Karpas-422 (cell line): ENCODE data around the gene LHCGR. TPM values are rescaled to one million over a fixed set of nuclear protein-coding genes. Genes with fewer than 3 reads are reported as not detected.
"Not testable (repeated sequence)": the region's sequence is repeated elsewhere in the genome, so short reads cannot be mapped to it uniquely, and the experiment has no call there.

Source experiments
- DNase-seq: peaks from one replicate; pipeline ENCODE4 v3.0.0-alpha.2; 2015
- H2AFZ ChIP-seq: fragments of 200-600 bp; sonication (generic); 2 replicates; pipeline ENCODE4 v1.6.1; 2014; ENCODE audit warnings: antibody characterized with exemption, low read length, mixed read lengths
- H3K27ac ChIP-seq: fragments of 200-600 bp; sonication (generic); 2 replicates; pipeline ENCODE4 v1.5.1; 2014; ENCODE audit warnings: mild to moderate bottlenecking, low read length, moderate library complexity
- H3K27me3 ChIP-seq: fragments of 200-600 bp; sonication (generic); 2 replicates; pipeline ENCODE4 v1.6.1; 2014; ENCODE audit warnings: low read length, mixed read lengths
- H3K36me3 ChIP-seq: fragments of 200-600 bp; sonication (generic); 2 replicates; pipeline ENCODE4 v1.6.1; 2014; ENCODE audit warnings: low read length, mixed read lengths; ENCODE audit not compliant: insufficient read depth
- H3K4me1 ChIP-seq: fragments of 200-600 bp; sonication (generic); 2 replicates; pipeline ENCODE4 v1.6.1; 2014; ENCODE audit warnings: mild to moderate bottlenecking, low read length, mixed read lengths
- H3K4me2 ChIP-seq: fragments of 200-600 bp; sonication (generic); 2 replicates; pipeline ENCODE4 v1.6.1; 2014; ENCODE audit warnings: low read length, low read depth, mild to moderate bottlenecking; ENCODE audit not compliant: poor library complexity, severe bottlenecking
- H3K4me3 ChIP-seq: fragments of 200-600 bp; sonication (generic); 2 replicates; pipeline ENCODE4 v1.5.1; 2014; ENCODE audit warnings: mild to moderate bottlenecking, antibody characterized with exemption, low read length, mixed read lengths
- H3K79me2 ChIP-seq: fragments of 200-600 bp; sonication (generic); 2 replicates; pipeline ENCODE4 v1.6.1; 2014; ENCODE audit warnings: mild to moderate bottlenecking, low read length, mixed read lengths
- H3K9ac ChIP-seq: fragments of 200-600 bp; sonication (generic); 2 replicates; pipeline ENCODE4 v1.6.0; 2014; ENCODE audit warnings: low read length
- H3K9me2 ChIP-seq: fragments of 200-600 bp; sonication (generic), shearing (Covaris generic); replicated peaks from 2 replicates; pipeline ENCODE4 v1.6.0; 2014; ENCODE audit warnings: mild to moderate bottlenecking, low read length, moderate library complexity; ENCODE audit not compliant: insufficient read depth
- H3K9me3 ChIP-seq: fragments of 300-700, 200-600 bp; sonication (generic); 2 replicates; pipeline ENCODE4 v1.6.1; 2014; ENCODE audit warnings: low read length, mixed read lengths
- H4K20me1 ChIP-seq: fragments of 200-600 bp; sonication (generic); 2 replicates; pipeline ENCODE4 v1.6.1; 2014; ENCODE audit warnings: mild to moderate bottlenecking, antibody characterized with exemption, low read length, low read depth; ENCODE audit not compliant: insufficient read depth
- total RNA-seq: library from RNA; depleted of rRNA; stranded (reverse); fragments of >200 nt; shearing (Covaris generic); gene quantifications from 2 replicates; pipeline ENCODE4 v1.2.3, GENCODE V29; 2014; ENCODE audit warnings: low replicate concordance

The LHCGR gene
- total RNA-seq, 1 experiment from 2014 or later: not detected

GRCh38 chr2:48756289-48756688 lies 765 bp upstream of the LHCGR start:
- Histone ChIP-seq H2AFZ (no peak overlapping the region), H3K79me2 (no peaks in the 10 kb centered on the region), H4K20me1 (no peaks in the 10 kb centered on the region), H3K9me2 (no peaks in the 10 kb centered on the region), H3K27ac (no peak overlapping the region), H3K4me3 (no peak overlapping the region), H3K4me2 (no peak overlapping the region), H3K27me3 (no peaks in the 10 kb centered on the region), H3K9me3 (no peaks in the 10 kb centered on the region), H3K36me3 (no peaks in the 10 kb centered on the region), H3K9ac (no peak overlapping the region), H3K4me1 (no peaks in the 10 kb centered on the region)
- no peak for DNase-seq

GRCh38 chr2:48754874-48755273 lies 650 bp downstream of the LHCGR start:
- no peaks in the 10 kb centered on the region for H3K36me3 ChIP-seq
- H2AFZ ChIP-seq: no peak overlapping the region
- no peak overlapping the region for H3K4me3 ChIP-seq
- H3K4me2 ChIP-seq: no peak overlapping the region
- H3K9me2 ChIP-seq: no peaks in the 10 kb centered on the region
- no peaks in the 10 kb centered on the region for H3K9me3 ChIP-seq
- DNase-seq: no peak
- no peaks in the 10 kb centered on the region for H3K27me3 ChIP-seq
- peaks cover 8% of the 10 kb centered on the region for H3K4me1 ChIP-seq
- no peak overlapping the region for H3K27ac ChIP-seq
- H3K79me2 ChIP-seq: no peaks in the 10 kb centered on the region
- H3K9ac ChIP-seq: no peak overlapping the region
- H4K20me1 ChIP-seq: no peaks in the 10 kb centered on the region

GRCh38 chr2:48753228-48753627 lies 2.3 kb downstream of the LHCGR start:
- no peaks in the 10 kb centered on the region for H3K79me2 ChIP-seq
- DNase-seq: no peak
- H2AFZ ChIP-seq: no peak overlapping the region
- H3K36me3 ChIP-seq: no peaks in the 10 kb centered on the region
- H3K9me2 ChIP-seq: no peaks in the 10 kb centered on the region
- no peaks in the 10 kb centered on the region for H3K9me3 ChIP-seq
- no peak overlapping the region for H3K27ac ChIP-seq
- no peak overlapping the region for H3K9ac ChIP-seq
- no peaks in the 10 kb centered on the region for H3K27me3 ChIP-seq
- peaks cover 8% of the 10 kb centered on the region for H3K4me1 ChIP-seq
- H3K4me3 ChIP-seq: no peak overlapping the region
- H3K4me2 ChIP-seq: no peak overlapping the region
- no peaks in the 10 kb centered on the region for H4K20me1 ChIP-seq

GRCh38 chr2:48750128-48750739 lies 5.3 kb downstream of the LHCGR start:
- H3K9ac ChIP-seq: no peak overlapping the region
- H3K9me3 ChIP-seq: no peaks in the 10 kb centered on the region
- H3K36me3 ChIP-seq: no peaks in the 10 kb centered on the region
- no peaks in the 10 kb centered on the region for H3K9me2 ChIP-seq
- H3K4me2 ChIP-seq: no peak overlapping the region
- no peak overlapping the region for H2AFZ ChIP-seq
- no peak overlapping the region for H3K4me3 ChIP-seq
- H3K4me1 ChIP-seq: peaks cover 8% of the 10 kb centered on the region
- H3K27me3 ChIP-seq: no peaks in the 10 kb centered on the region
- no peak overlapping the region for H3K27ac ChIP-seq
- no peaks in the 10 kb centered on the region for H3K79me2 ChIP-seq
- H4K20me1 ChIP-seq: no peaks in the 10 kb centered on the region
- DNase-seq: no peak

- no peaks in the 10 kb centered on the region for H3K36me3 ChIP-seq
- no peaks in the 10 kb centered on the region for H3K9me2 ChIP-seq
- no peak for DNase-seq
- H3K4me1 ChIP-seq: peaks cover 8% of the 10 kb centered on the region
- no peak overlapping the region for H3K9ac ChIP-seq
- no peaks in the 10 kb centered on the region for H3K9me3 ChIP-seq
- H3K27me3 ChIP-seq: no peaks in the 10 kb centered on the region
- H2AFZ ChIP-seq: no peak overlapping the region
- no peaks in the 10 kb centered on the region for H4K20me1 ChIP-seq
- H3K4me3 ChIP-seq: no peak overlapping the region
- no peaks in the 10 kb centered on the region for H3K79me2 ChIP-seq
- H3K27ac ChIP-seq: no peak overlapping the region
- no peak overlapping the region for H3K4me2 ChIP-seq
These were observed 6.0 kb downstream of the LHCGR start for GRCh38 chr2:48749291-48750127.

- H3K27ac ChIP-seq: no peak overlapping the region
- no peaks in the 10 kb centered on the region for H3K9me2 ChIP-seq
- DNase-seq: no peak
- no peak overlapping the region for H3K4me2 ChIP-seq
- H4K20me1 ChIP-seq: no peaks in the 10 kb centered on the region
- H3K9me3 ChIP-seq: no peaks in the 10 kb centered on the region
- no peak overlapping the region for H3K4me3 ChIP-seq
- H2AFZ ChIP-seq: no peak overlapping the region
- H3K9ac ChIP-seq: no peak overlapping the region
- H3K36me3 ChIP-seq: no peaks in the 10 kb centered on the region
- peaks cover 8% of the 10 kb centered on the region for H3K4me1 ChIP-seq
- no peaks in the 10 kb centered on the region for H3K79me2 ChIP-seq
- no peaks in the 10 kb centered on the region for H3K27me3 ChIP-seq
These were observed 8.2 kb downstream of the LHCGR start for GRCh38 chr2:48747319-48747718.

GRCh38 chr2:48739236-48739635 lies 16.3 kb downstream of the LHCGR start:
- H3K4me1 ChIP-seq, H3K9me3 ChIP-seq, H3K79me2 ChIP-seq, H3K4me2 ChIP-seq, H3K27me3 ChIP-seq, H2AFZ ChIP-seq, H4K20me1 ChIP-seq, H3K36me3 ChIP-seq, DNase-seq, H3K4me3 ChIP-seq, H3K9me2 ChIP-seq, H3K9ac ChIP-seq, H3K27ac ChIP-seq: not testable (repeated sequence)

- Histone ChIP-seq H3K27me3 (no peaks in the 10 kb centered on the region), H3K4me2 (no peak overlapping the region), H3K27ac (no peak overlapping the region), H2AFZ (no peak overlapping the region), H3K4me3 (no peak overlapping the region), H3K4me1 (no peaks in the 10 kb centered on the region), H3K9ac (no peak overlapping the region), H3K9me3 (no peaks in the 10 kb centered on the region), H3K9me2 (no peaks in the 10 kb centered on the region), H4K20me1 (no peaks in the 10 kb centered on the region), H3K79me2 (no peaks in the 10 kb centered on the region), H3K36me3 (no peaks in the 10 kb centered on the region)
- no peak for DNase-seq
These were observed 16.7 kb downstream of the LHCGR start for GRCh38 chr2:48738806-48739205.
